NCI-H510A (cell line): ENCODE data around the gene MOK.

ENCODE experiments used
- DNase-seq: peaks from one replicate; lab custom pipeline; 2025; lab: John Stamatoyannopoulos, UW

MOK gene

DNA sequence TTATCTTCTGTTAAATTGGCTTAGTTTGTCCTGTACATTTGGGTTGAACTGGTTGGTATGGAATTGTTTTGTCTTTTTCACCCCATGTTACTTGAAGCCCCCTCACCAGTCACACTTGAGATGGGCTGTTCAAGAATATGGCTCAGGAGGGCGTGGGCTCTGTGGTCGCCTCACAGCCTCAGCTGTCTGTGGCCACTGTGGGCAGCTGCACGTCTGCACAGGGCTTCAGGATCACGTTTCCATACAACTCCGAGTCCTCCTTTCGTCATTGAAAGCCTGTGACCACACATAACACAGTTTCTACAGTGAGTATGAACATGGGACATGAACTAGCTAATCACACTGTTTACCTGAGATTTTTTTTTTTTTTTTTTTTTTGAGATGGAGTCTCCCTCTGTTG lies 81.3 kb downstream of the MOK start:
- no peak for DNase-seq

- DNase-seq = no peak
Measured at GRCh38 chr14:102222751-102223150, 82.2 kb downstream of the MOK start.

GRCh38 chr14:102222009-102222575 lies 82.9 kb downstream of the MOK start:
- DNase-seq = no peak

DNA sequence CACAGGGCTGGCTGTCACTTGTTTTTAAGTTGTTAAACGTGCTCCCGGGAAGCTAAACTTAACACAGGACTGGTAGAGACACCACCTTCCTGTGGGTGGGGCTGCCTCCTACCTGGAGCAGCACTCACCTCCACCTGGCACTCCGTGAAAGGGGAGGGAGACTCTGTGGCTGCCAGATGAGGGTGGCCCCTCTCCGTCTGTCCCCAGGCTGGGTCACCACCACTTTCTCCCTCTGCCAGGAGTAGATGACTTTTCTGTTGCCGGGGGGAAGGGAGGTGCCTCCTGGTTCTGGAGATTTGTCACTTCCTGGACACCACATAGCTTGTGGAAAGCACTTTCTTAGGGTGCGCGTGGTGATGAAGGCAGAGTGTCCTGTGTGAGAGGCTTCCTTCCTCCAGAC lies 83.9 kb downstream of the MOK start:
- DNase-seq = no peak

DNA sequence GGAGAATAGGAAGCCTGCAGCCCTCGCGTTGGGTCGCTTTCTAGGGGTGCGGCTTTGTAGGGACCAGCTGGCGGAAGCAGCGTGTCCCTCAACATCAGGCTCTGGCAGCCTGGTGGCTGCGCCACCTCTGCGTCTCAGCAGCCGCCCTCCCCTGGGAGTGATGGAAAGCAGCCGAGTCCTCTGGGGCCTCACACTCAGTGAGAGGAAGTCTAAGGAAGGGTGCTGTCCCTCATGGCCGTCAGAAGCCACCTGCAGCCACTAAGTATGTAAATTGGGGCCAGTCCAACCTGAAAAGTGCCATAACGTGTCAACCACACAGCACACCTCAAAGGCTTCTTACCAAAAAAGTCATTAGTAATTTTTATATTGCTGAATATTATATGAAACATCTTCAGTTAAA lies 84.9 kb downstream of the MOK start:
- DNase-seq = no peak

GRCh38 chr14:102219316-102219715 lies 85.6 kb downstream of the MOK start:
- no peak for DNase-seq

GRCh38 chr14:102218688-102219087 lies 86.3 kb downstream of the MOK start:
- DNase-seq = no peak

- no peak for DNase-seq
Measured at GRCh38 chr14:102217987-102218421, 87.0 kb downstream of the MOK start.

DNA sequence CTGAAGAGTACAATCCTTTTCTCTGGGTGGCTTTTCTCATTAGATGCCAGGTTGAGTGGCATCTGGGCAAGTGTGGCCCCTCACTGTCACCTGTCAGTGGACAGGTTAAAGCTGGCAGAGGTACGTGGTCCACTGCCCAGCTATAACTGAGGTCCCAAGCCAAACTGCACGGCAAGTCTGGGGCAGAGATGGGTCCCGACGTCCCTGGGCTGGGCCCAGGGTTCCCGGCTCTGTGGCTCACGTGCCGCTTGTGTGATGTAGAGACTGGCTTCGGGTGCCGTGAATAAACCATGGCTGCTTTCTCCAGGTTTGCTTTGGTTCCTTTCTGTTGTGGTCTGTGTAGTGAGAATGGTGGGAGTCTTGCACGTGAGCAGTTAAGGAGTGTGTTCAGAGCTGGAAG lies 87.6 kb downstream of the MOK start:
- no peak for DNase-seq

DNA sequence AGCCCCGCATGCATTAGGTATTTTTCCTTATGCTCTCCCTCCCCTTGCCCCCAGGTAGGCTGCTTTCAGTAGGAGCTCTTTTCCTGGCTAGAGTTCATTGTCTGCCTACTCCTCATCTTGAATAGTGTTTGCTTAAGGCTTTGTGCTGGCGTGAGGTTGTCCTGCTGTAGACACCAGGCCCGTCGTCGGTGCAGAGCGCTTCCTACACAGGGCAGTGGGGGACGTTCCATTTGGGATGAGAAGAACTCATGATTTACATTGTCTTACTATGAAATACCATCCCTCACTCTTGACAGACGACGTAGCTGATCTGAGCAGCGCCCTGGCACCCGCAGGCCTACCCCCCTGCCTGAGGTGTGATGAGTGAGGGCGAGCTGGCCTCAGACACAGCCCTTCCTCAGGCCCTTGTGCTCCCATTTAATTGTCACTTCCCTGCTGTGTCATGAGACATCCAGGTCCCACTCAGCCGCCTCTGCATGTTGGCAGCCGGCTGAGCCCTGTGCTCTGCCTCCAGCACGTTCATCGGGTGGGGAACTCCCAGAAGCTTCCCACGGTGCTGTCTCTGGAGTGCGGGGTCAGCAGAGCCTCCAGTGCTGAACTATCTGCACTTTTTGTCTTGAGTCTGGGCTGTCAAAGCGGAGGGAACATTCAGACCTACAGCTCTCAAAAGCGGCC lies 89.3 kb downstream of the MOK start:
- peak; percentile 66 for DNase-seq

- peak; percentile 13 for DNase-seq
Measured at GRCh38 chr14:102215071-102215470, 89.9 kb downstream of the MOK start.

DNA sequence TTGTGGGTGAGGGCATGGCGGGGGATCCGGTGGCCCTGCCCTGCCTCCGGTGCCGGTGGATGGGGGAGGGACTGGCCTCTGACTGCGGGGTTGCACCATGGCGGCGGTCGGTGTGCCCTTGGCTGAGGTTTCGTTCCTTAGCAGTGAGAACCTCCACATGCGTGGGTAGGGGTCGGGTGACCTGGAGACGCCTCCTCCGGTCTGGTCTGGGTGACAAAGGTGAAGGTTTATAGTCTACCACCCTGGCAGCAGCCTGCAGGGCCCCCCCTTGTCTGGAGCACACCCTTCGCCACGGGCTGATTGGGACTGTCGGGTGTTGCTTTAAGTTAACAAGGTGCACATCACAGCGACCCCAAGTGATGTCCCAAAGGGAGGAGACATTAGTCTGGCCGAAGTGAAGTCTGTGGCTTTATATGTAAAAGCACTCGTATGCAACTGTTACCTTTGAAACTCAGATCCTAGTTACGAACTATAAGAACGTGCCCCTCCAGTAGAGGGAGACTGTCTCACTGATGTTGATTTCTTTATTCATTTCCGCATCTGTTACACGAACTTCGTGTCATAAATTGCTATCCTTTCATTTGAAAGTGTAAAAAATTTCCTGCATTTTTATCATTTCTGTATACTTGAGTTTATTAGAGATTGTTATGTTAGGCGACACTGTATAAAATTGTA lies 90.8 kb downstream of the MOK start:
- DNase-seq = no peak

DNA sequence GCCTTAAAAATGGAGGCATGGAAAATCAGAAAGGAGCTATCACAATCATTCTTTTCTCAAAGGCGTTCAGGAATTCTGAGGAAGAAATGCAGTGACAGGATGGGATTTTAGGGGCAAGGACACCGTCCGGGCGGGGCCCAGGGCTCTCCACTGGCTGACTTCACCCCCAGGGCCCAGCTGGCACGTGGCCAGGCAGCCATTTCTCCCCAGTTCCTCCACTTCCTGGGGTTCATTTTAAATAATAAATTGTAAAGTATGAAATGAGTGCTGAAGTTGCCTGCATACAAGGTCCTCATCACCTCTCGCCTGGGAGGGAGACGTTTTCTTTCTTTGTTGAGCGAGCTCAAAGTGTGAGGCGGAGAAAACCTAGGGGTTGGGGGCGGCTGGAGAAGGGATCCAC lies 91.5 kb downstream of the MOK start:
- no peak for DNase-seq

DNA sequence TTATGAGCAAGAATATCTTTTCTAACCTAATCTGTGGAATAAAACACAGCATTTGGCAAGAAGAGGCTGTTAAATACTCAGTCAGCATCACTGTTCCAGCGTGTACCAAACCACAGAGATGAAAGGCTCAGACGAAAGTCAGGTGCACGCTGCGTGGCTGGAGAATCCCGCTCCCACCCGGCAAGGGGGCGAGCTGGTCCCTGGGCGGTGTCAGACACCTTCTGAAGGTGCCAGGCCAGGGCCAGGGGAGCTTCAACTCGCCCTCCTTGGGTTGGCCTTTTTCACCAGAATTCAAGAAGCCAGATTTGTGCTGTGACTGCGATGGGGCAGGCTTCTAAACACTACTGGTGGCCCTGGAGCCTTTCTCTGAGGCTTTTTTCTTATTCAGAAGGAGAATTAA lies 92.1 kb downstream of the MOK start:
- DNase-seq = no peak

DNA sequence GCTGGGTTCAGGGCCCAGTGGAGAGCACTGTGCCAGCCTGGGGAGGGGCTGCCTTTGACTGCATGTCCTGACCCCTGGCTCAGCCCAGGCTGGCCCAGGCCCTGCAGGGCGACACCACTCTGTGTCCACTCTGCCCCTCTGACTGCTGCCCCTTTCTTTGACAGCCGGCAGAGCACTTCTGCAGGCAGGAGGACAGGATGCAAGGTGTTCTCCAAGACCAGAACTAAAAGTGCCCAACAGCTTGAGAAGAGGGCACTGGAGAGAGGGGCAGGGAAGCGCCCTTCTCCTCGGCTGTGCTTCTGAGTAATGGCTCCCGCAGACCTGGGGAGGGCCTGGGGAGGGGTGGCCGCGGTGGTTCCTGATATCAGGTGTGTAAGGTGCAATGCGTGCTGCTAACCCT lies 92.6 kb downstream of the MOK start:
- DNase-seq = no peak

GRCh38 chr14:102211240-102211639 lies 93.7 kb downstream of the MOK start:
- DNase-seq = no peak

- no peak for DNase-seq
Measured at GRCh38 chr14:102210421-102211042, 94.4 kb downstream of the MOK start.

GRCh38 chr14:102209224-102209966 lies 95.6 kb downstream of the MOK start:
- no peak for DNase-seq

GRCh38 chr14:102208741-102209140 lies 96.2 kb downstream of the MOK start:
- DNase-seq = no peak

GRCh38 chr14:102207831-102208365 lies 97.1 kb downstream of the MOK start:
- no peak for DNase-seq

- DNase-seq = no peak
Measured at GRCh38 chr14:102206918-102207317, 98.0 kb downstream of the MOK start.

DNA sequence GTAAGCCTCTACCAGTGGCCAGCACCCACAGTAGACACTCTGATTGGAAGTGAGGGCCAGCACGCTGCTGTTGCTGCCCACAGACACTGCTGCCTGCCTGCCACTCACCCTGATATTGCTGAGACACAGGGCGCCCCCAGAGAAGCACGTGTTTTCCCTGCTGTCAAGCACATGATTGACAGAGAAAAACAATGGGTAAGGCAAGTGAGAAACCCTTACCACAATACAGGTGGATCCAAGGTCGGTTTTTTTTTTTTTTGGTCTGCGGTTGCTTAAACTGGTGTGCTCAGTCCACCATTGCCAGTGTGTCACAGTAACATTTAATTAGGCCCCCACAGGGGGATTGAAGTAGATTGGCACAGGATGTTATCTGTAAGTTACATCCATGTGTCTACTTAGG lies 99.4 kb downstream of the MOK start:
- DNase-seq = no peak
